ENCODE results near the gene HDAC6.

DNA sequence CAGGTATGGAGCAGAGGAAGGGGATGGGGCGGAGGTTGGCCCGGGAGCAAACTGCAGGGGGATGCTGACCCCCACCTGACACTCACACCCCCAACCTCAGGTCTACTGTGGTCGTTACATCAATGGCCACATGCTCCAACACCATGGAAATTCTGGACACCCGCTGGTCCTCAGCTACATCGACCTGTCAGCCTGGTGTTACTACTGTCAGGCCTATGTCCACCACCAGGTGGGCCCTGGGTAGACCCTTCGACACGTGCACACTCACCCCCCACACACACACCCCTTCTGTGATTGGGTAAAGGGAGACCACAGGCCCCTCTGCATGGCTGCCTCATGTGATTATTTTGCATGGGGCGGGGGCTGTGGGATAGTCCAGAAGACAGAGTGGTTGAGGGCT, 22.2 kb downstream of the HDAC6 start:
- TF ChIP-seq, protein P1, sequence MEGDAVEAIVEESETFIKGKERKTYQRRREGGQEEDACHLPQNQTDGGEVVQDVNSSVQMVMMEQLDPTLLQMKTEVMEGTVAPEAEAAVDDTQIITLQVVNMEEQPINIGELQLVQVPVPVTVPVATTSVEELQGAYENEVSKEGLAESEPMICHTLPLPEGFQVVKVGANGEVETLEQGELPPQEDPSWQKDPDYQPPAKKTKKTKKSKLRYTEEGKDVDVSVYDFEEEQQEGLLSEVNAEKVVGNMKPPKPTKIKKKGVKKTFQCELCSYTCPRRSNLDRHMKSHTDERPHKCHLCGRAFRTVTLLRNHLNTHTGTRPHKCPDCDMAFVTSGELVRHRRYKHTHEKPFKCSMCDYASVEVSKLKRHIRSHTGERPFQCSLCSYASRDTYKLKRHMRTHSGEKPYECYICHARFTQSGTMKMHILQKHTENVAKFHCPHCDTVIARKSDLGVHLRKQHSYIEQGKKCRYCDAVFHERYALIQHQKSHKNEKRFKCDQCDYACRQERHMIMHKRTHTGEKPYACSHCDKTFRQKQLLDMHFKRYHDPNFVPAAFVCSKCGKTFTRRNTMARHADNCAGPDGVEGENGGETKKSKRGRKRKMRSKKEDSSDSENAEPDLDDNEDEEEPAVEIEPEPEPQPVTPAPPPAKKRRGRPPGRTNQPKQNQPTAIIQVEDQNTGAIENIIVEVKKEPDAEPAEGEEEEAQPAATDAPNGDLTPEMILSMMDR (IDR thresholded peaks at IDR 0.05), result no peak
- TF ChIP-seq POLR2A (IDR thresholded peaks at IDR 0.05), result no peak

Data from lower leg skin (tissue), 3 donors.